ENCODE measurements around the gene C12orf43.

- TF ChIP-seq, protein P1, sequence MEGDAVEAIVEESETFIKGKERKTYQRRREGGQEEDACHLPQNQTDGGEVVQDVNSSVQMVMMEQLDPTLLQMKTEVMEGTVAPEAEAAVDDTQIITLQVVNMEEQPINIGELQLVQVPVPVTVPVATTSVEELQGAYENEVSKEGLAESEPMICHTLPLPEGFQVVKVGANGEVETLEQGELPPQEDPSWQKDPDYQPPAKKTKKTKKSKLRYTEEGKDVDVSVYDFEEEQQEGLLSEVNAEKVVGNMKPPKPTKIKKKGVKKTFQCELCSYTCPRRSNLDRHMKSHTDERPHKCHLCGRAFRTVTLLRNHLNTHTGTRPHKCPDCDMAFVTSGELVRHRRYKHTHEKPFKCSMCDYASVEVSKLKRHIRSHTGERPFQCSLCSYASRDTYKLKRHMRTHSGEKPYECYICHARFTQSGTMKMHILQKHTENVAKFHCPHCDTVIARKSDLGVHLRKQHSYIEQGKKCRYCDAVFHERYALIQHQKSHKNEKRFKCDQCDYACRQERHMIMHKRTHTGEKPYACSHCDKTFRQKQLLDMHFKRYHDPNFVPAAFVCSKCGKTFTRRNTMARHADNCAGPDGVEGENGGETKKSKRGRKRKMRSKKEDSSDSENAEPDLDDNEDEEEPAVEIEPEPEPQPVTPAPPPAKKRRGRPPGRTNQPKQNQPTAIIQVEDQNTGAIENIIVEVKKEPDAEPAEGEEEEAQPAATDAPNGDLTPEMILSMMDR (IDR thresholded peaks at IDR 0.05), result no peak
- no peak for TF ChIP-seq POLR2A (IDR thresholded peaks at IDR 0.05)
These were observed 22.2 kb downstream of the C12orf43 start for GRCh38 chr12:120994059-120994458.

Measured in right lobe of liver (tissue), 4 donors.